ENCODE measurements around the gene RNF175.
A peak's percentile ranks its signal among the peaks of the same experiment; 100 is the strongest.

Gene RNF175

DNA sequence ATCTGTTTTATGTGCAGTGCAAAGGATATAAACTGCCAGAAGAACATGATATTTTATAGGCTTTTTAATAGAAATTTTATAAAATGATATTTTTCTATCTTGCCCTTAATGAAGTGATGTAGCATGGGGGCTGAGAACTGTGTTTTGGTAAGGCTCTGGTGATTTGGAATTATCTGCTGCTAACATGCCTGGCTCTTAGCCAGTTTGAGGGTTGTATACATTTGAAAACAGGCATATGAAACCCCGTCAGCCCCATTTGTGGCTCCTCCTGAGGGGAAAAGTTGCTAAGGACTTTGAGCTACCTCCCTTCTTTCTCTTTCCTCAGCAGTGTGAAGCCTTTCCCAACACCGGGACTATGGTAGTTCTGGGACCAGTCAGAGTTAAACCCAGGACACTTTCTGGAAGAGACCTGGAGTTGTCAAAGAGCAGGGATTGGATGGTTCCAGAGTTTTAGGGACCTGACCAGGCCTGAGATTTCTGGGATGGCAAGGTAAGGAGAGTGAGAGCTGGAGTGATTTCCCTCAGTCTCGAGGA is 24.4 kb upstream of the RNF175 start:
- DNase-seq (ENCODE audit: low read depth) = no peak

GRCh38 chr4:153782581-153782980 is 22.8 kb upstream of the RNF175 start:
- no peak for DNase-seq (ENCODE audit: low read depth)

DNA sequence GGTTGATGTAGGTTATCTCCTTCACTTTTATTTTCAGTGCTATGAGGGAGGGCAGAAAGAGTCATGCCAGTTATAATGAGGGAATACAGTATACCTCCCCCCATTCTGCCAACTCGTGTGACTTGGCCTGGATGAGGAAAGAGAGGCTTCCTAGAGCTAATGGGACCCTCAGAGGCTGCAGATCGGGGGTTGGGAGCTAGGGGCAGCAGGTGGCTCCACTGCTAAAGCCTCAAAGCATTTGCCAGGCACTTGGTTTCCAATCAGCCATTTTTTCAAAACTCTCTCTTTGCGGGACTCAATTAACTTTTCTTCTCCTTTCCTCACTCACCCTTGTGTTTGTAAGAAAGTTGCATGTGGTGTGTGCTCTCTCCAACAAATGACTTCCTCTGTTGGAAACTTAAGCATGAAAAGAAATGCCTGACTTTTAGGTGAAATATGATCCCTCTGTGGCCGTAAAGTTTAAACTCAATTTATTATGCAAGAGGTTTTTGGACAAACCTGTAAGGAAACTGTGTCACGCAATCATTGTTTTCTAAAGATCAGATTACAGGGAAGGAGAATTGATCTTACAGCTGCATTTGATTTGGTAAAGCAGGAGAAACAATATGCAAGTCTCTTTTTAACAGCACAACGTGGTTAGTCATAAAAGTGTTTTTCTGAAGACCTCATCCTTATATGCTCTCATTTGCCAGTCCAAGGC is 22.0 kb upstream of the RNF175 start:
- no peak for DNase-seq (ENCODE audit: low read depth)

DNA sequence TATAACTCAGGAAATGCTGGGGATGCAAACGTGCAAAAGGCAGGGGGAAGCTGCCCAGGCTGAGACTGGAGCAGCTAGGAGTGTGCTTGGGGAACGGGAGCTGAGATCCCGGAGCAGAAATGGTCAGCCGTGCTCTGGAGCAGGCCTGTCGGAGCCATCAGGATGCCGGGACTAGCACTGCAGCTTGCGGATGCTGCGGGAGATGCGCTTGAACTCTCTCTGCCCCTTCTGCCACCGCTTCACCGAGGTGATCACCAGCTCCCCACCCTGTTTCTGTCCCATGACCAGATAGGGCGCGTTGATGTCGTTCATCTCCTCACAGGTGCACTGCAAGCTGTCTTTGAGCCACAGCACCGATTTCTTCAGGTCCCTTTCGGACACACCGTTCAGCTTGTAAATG is 21.5 kb upstream of the RNF175 start:
- no peak for DNase-seq (ENCODE audit: low read depth)

DNA sequence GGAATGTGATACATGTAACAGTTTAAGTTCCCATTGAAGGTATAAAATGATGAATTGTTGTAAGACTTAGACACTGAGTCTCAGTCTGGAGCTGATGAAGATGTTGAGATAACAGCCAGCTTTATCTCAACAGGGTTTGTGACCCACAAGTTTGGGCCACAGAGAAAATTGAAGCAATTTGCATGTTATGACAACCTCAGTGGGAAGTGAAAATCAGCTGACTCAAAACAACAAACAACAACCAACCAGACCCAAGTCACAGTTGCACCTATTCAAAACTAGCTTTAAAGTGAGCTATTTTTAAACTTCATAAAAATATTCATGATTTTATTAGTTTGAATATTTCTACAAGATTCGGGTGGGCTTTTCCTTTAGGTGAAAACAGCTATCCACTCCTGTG is 21.1 kb upstream of the RNF175 start:
- DNase-seq (ENCODE audit: low read depth) = no peak

GRCh38 chr4:153780221-153780620 is 20.4 kb upstream of the RNF175 start:
- no peak for DNase-seq (ENCODE audit: low read depth)

DNA sequence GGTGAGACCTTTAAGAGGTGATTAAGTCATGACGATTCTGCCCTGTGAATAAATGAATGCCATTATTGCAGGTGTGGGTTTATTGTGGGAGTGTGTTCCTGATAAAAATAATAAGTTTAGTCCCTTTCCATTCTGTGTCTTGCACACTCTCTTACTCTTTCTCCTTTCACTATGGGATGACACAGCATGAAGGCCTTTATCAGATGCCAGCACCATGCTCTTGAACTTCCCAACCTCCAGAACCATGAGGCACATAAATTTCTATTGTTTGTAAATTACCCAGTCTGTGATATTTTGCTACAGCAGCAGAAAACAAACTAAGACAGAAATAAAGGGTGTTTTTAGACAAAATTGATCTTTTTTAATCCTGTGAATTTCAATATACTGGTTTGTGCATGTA is 18.6 kb upstream of the RNF175 start:
- no peak for DNase-seq (ENCODE audit: low read depth)

DNA sequence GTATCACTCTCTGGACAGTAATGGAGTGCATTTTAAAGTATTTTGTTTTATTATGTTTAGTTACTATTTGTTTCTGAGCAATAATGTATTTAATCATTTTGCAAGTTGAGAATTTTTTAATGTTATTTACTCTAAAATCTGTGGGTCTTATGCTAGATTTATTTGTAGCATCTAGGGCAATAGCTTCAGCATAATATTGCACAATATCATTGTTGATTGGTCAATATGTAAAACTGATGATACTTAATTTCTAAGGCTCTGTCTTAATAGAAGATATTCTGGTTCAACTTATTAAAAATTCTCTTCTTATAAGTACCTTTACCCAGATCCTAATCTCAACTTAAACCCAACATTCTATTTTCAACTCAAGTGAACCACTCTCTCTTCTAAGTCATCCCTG is 17.6 kb upstream of the RNF175 start:
- DNase-seq (ENCODE audit: low read depth) = no peak

- no peak for DNase-seq (ENCODE audit: low read depth)
Observed at GRCh38 chr4:153776601-153777000, 16.8 kb upstream of the RNF175 start.

- no peak for DNase-seq (ENCODE audit: low read depth)
Observed at GRCh38 chr4:153773236-153773690, 13.4 kb upstream of the RNF175 start.

DNA sequence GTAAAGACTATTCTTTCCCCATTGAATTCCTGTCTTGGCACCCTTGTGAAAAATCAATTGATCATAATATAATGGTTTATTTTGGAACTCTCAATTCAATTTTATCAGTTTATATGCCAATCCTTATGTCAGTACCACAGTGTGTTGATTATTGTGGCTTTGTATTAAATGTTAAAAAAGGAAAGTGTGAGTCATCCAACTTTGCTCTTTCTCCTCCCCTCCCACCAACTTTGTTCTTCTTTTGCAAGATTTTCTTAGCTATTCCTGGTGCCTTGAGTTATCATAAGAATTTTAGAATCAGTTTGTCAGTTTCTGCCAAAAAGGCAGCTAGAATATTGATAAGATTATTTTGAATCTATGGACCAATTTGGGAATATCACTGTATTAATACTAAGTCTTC is 11.2 kb upstream of the RNF175 start:
- no peak for DNase-seq (ENCODE audit: low read depth)

GRCh38 chr4:153766758-153767157 is 6.9 kb upstream of the RNF175 start:
- no peak for DNase-seq (ENCODE audit: low read depth)

DNA sequence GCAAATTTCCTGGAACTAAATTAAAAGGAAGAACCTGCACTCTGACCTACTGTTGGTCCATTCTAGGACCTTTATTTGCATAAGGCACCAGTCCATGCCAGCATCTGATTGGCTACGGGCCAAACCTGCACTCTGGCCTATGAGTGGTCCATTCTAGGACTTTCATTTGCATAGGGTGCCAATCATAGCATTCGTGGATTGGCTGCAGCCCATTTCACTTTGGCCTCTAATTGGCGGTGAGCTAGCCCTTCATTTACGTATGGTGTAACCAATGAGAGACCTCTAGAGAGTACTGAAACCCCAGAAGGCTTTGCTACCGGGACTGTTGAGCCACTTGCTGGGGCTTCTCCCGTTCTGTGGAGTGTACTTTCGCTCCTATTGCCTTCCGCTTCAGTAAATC is 6.1 kb upstream of the RNF175 start:
- DNase-seq (ENCODE audit: low read depth) = no peak

DNA sequence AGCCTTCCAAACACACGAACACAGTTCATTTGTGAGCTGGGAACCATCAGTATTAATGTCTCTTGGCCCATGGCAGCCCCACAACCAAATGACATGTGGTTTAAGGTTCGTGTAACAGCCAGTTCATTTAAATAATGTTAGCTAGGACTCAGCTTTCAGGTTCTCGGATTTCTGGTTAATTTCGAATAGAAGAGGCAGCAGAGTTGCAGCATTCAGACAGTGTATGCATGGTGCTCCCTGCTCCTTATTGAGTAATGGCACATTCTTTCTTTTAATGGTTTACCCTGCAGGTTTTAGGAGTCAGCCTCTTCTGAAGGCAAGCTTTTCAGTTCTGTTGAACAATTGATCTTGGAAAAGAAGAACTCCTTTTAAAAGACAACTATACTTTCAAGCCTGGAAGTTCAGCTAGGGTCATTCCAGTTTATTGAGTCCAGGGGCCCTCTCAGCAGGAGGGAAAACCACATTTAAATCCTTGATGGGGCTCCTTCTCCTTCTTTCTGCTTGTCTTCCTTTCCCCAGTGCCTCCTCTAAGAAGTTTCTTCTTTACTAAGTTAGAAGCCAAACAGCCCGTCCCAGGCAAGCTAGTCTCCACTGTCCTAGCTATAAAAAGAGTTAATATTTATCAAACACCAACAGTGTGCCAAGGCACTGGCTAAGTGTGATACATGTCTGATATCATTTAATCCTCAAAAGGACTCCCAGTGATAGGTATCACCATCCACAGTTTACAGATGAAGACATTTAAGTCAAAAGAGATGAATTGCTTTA is 5.0 kb upstream of the RNF175 start:
- no peak for DNase-seq (ENCODE audit: low read depth)

DNA sequence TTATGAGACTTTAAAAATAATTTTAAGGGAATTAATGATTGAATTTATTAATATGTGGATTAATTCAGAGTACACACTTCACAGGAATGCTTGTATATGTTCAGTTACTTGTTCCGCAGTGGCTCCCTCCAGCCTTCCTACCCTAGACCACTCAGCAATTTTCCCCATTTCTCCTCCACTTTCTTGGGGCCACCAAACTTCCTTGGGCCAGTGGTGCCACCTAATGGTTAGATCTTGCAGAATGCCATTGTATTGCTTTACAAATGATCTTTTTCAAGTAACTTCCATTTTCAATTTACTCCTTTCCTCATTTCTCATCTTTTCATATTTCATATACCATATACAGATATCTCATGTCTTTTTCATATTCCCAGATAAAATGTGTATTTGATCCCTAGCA is 3.6 kb upstream of the RNF175 start:
- DNase-seq (ENCODE audit: low read depth) = no peak

DNA sequence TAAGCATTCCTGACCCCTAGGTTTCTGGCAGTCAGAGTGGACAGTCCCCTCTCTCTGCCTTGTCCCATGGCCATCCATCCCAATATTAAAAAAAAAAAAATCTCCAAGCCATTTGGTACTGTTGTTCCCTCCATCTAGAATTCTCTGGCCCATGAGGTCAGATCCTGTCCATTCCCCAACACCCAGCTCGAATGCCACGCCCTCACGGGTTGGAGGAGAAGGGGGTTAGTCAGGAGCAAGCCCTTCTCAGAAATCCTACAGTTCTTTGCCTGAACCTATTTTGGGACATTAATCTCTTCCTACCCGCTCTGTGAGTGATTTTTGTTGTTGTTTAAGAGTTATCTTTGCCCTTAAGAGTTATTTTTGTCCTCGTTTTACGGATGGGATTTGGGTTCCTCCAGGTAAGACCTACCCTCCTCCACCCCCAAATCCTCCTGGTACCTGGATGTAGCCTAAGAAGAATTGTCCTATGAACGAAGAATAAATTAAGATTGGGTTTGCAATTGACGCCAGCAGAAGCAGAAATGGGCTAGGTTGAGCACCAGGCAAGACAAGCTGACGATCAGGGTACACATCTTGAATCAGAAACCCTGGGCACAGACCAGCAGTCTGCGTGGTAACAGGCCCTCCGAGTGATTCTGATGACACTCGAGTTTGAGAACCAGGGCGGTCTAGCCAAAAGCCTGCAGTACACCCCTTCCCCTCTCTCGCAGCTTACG is 977 bp downstream of the RNF175 start:
- no peak for DNase-seq (ENCODE audit: low read depth)

DNA sequence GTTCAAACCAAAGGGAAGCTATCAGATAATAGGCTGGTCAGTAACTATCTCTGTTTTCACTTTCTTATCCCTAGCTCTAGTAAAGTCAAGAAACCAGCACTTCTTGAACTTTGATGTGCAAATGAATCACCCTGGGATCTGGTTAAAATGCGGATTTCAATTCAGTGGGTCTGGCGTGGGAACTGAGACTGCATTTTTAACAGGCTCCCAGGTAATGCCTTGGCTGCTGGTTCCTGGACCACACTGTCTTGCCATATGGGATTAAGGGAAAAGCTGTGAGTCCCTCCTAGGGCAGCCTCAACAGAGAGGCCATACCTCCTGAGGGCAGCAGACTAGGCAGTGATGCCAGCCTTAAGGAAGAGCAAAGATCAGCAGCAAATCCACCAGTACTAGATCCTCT is 1.7 kb downstream of the RNF175 start:
- no peak for DNase-seq (ENCODE audit: low read depth)

DNA sequence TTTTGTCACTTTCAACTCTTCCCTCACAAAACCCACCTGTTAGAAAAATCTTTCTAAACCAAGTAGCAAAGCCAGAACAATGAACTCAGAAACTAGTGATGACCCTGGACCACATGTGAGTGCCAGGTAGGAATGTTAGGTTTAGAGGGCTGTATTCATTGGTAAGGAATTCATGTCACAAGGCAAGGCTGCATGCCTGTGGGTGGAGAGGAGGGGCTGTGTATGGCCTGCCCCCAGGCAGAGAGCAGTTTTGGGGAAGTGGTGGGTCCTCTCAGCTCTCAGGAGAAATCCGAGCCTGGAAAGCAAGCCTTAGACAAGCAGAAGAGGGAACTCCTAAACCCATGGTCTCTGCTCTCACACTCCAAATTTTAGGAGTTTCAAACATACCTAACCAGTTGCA is 2.4 kb downstream of the RNF175 start:
- DNase-seq (ENCODE audit: low read depth) = no peak

DNA sequence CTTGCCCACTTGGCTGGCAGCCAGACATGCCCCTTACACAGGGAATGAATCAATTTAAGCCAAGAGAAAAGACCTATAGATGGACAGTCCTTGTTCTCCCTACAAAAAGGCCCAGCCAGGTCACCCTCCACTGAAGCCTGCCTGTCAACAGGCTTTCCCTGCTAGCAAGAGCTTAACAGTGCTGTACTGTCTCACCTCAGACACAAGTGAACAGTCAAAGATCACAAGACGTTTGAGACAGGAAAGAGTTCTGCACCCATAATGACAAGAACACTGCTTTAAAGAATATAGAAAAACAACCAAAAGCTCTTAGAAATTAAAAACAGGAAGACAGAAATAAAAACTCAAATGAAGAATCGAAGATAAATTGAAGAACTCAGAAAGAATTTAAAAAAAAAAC is 4.6 kb downstream of the RNF175 start:
- DNase-seq (ENCODE audit: low read depth) = no peak

DNA sequence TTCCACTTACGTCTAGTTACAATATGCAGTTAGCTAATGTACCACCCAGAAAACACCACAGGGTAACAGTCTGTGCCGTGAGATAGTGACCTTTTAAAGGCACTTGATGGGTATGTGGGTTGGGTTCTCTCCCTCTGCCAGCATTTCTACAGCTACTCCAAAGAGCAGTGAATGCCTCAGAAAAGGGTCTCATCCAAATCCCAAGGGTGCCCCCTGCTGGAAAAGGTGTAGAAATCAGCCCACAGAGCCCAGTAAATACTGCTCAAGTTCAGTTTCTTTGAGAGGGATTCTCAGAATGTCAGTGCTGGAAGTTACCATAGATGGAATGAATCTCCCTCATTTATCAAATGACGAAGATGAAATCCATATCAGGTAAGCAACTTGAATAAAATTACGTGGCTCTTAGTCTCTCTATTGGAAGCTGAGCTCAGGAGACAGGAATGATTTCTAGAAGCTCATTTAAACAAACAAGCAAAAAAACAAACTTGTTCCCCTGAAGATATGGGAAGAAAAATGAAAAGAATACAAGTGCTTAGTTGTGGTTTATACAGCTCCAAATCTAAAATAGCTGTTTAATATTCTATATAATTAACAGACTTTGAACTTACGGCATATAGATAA is 9.5 kb downstream of the RNF175 start:
- DNase-seq (ENCODE audit: low read depth) = peak; percentile 34

- no peak for DNase-seq (ENCODE audit: low read depth)
Observed at GRCh38 chr4:153748378-153748777, 11.4 kb downstream of the RNF175 start.

DNA sequence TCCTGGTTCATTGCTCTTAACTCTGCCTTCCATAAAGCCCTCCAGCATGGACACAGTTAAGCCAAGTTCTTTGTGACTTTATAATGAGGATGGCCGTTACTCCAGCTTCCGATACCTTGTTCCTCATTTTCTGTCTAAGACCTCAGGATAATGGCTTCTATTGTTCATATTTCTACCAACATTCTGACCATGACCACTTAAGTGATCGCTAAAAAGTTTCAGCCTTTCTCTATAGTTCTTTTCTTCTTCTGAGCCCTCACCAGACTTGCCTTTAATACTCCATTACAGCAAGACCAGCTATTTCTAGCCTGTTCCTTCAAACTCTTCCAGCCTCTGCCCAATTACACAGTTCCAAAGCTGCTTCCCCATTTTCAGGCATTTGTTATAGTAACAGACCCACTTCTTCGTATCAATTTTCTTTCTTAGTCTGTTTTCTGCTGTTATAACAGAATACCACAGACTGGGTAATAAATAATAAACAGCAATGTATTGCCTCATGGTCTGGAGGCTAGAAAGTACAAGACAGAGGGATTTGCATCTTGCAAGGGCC is 12.3 kb downstream of the RNF175 start:
- no peak for DNase-seq (ENCODE audit: low read depth)
